Nephron (organoid): ENCODE measurements around the gene RNASE13.

Source experiments
- H3K27ac Mint-ChIP-seq, 3 experiments: 2 replicates each; pipeline ENCODE4 v1.8.0; 2020; ENCODE audit warnings: mixed read lengths in 3 of 3, mild to moderate bottlenecking in 2 of 3, moderate library complexity in 1 of 3
- H3K27me3 Mint-ChIP-seq: 2 replicates; pipeline ENCODE4 v1.8.0; 2021; ENCODE audit warnings: low read depth, mild to moderate bottlenecking, moderate library complexity, mixed read lengths
- H3K36me3 Mint-ChIP-seq: 2 replicates; pipeline ENCODE4 v1.8.0; 2020; ENCODE audit warnings: low read depth, mixed read lengths
- H3K4me1 Mint-ChIP-seq: 2 replicates; pipeline ENCODE4 v1.8.0; 2020; ENCODE audit warnings: mixed read lengths
- H3K4me3 Mint-ChIP-seq, 3 experiments: 2 replicates each; pipeline ENCODE4 v1.8.0; 2020; ENCODE audit warnings: mild to moderate bottlenecking in 3 of 3, mixed read lengths in 3 of 3, moderate library complexity in 2 of 3
- H3K9me3 Mint-ChIP-seq: 2 replicates; pipeline ENCODE4 v1.8.0; 2020; ENCODE audit warnings: mixed read lengths
- TF ChIP-seq, protein P1 (sequence below), 3 experiments: fragments of 200-600 bp; sonication (generic); IDR thresholded peaks; one replicate each; pipeline ENCODE4 v1.5.0; 2021; ENCODE audit warnings: antibody characterized with exemption in 3 of 3; ENCODE audit not compliant: unreplicated experiment in 3 of 3

The RNASE13 gene

DNA sequence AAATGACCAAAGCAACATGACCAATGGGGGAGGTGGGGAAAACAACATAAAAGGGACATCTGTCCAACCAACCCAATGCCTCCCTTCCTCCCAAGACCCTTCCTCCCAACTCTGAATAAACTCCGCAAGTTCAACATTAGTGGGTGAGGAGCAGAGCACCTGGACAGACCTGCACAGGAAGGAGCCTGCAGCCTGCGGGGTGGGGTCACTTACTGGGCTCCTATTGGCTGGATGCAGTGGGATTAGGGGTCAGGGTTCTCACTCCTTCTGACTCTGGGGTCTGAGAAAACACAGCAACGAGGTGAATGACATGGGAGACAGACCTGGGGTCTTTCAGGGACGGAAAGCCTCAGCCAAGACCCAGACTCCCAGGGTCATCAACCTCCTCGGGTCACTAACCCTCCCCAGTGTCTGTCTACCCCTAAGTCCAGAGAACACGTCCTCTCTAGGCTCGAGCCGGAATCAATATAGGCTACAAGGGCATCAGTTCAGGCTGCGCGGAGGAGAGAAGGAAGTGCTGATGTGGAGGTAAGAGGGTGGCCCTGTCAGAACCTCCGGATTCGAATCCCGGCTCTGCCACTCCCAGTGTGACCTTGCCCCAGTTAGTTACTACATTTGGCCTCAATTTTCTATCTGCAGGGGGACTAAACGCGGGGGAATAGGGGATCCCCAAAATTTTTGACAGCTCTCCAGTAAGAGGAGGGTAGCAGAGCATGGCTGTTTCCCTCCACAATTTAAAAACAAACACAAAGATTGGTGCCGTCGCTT is 10.6 kb downstream of the RNASE13 start:
- peak overlapping the region; percentile 27 to 87 (median 56) for H3K27ac Mint-ChIP-seq
- TF ChIP-seq, protein P1, sequence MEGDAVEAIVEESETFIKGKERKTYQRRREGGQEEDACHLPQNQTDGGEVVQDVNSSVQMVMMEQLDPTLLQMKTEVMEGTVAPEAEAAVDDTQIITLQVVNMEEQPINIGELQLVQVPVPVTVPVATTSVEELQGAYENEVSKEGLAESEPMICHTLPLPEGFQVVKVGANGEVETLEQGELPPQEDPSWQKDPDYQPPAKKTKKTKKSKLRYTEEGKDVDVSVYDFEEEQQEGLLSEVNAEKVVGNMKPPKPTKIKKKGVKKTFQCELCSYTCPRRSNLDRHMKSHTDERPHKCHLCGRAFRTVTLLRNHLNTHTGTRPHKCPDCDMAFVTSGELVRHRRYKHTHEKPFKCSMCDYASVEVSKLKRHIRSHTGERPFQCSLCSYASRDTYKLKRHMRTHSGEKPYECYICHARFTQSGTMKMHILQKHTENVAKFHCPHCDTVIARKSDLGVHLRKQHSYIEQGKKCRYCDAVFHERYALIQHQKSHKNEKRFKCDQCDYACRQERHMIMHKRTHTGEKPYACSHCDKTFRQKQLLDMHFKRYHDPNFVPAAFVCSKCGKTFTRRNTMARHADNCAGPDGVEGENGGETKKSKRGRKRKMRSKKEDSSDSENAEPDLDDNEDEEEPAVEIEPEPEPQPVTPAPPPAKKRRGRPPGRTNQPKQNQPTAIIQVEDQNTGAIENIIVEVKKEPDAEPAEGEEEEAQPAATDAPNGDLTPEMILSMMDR (IDR thresholded peaks at IDR 0.05; ENCODE audit: unreplicated experiment in 3 of 3) = no peak
- no peaks in the 10 kb centered on the region for H3K9me3 Mint-ChIP-seq
- peaks cover 38% of the 10 kb centered on the region for H3K4me1 Mint-ChIP-seq
- H3K36me3 Mint-ChIP-seq = peaks cover 26% of the 10 kb centered on the region
- peaks cover 2% of the 10 kb centered on the region for H3K27me3 Mint-ChIP-seq
- peak overlapping the region; percentile 80 to 94 (median 93) for H3K4me3 Mint-ChIP-seq

DNA sequence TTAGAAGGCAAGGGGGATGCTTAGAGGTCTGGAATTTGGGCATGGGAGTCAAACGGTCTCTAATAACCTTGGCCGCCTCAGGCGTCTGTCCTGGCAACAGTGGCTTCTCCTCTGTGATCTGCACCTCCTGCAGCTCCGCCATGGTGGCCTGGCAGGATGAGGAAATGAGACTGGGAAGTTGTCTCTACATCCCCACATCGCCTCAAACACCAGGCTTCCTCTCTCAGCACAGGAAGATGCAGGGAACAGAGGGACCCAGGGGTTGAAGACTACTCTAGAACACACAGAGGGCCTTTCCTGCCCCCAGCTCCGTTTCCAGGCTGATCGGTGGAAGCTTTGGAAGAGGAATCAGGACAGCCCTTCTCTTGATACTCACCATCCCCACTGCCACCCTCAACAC is 11.4 kb downstream of the RNASE13 start:
- Mint-ChIP-seq H3K27me3 (peaks cover 3% of the 10 kb centered on the region), H3K4me3 (peak overlapping the region; percentile 80 to 94 (median 93)), H3K36me3 (peaks cover 33% of the 10 kb centered on the region), H3K4me1 (peaks cover 38% of the 10 kb centered on the region), H3K9me3 (no peaks in the 10 kb centered on the region), H3K27ac (peak overlapping the region; percentile 27 to 87 (median 56))
- TF ChIP-seq, protein P1 (IDR thresholded peaks at IDR 0.05; ENCODE audit: unreplicated experiment in 3 of 3) = no peak

DNA sequence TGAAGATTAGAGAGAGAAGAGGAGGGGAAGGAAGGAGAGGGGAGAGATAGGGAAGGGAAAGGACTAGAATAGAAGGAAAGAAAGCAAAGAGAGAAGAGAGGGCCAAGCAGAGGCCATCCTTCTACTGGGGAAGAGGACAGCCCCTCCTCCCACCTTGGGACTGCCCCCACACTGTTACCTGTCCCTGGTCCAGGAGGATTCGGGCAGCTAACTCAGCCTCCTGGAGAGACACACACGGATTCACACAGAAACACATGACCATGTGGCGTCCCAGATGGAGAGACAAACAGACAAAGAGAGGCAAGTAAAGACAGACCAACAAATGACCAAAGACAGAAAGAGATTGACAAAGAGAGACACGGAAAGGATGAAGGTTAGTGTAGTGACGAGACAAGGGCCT is 11.9 kb downstream of the RNASE13 start:
- peaks cover 34% of the 10 kb centered on the region for H3K36me3 Mint-ChIP-seq
- H3K4me3 Mint-ChIP-seq = peak overlapping the region; percentile 80 to 94 (median 93)
- TF ChIP-seq, protein P1 (IDR thresholded peaks at IDR 0.05; ENCODE audit: unreplicated experiment in 3 of 3) = no peak
- H3K4me1 Mint-ChIP-seq = peaks cover 38% of the 10 kb centered on the region
- peak overlapping the region in 2 of 3 experiments; percentile 12 to 61 for H3K27ac Mint-ChIP-seq
- H3K27me3 Mint-ChIP-seq = peaks cover 3% of the 10 kb centered on the region
- no peaks in the 10 kb centered on the region for H3K9me3 Mint-ChIP-seq

DNA sequence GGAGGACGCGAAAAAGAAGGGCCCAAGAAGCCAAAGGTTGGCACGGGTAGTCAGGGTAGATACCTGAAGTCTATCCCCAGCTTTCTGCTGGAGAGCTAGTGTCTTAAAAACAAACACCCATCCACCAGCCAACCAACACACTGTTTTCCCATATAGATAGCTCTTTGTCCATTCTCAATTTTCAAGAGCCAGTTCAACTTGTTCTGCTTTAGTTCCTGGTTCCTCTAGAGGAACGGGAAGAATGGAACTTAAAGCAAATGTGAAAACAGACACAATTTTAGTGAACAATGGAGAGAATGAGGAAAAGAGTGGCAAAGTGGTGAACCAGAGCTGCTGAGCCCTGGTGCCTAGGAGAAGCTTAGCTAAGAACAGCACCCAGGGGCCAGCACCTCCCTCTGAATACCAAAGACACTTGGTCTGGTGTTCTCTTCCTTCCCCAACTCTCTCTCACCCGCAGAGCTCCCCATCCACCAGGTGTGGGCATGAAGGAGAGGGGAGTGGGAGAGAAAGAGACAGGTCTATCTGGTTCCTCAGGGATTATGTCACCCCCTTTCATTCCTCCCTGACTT is 13.5 kb downstream of the RNASE13 start:
- no peak overlapping the region for H3K27ac Mint-ChIP-seq
- H3K4me1 Mint-ChIP-seq = peaks cover 26% of the 10 kb centered on the region
- no peaks in the 10 kb centered on the region for H3K9me3 Mint-ChIP-seq
- H3K27me3 Mint-ChIP-seq = peaks cover 3% of the 10 kb centered on the region
- TF ChIP-seq, protein P1 (IDR thresholded peaks at IDR 0.05; ENCODE audit: unreplicated experiment in 3 of 3) = no peak
- peaks cover 45% of the 10 kb centered on the region for H3K36me3 Mint-ChIP-seq
- peak overlapping the region in 2 of 3 experiments; percentile 21 to 60 for H3K4me3 Mint-ChIP-seq

DNA sequence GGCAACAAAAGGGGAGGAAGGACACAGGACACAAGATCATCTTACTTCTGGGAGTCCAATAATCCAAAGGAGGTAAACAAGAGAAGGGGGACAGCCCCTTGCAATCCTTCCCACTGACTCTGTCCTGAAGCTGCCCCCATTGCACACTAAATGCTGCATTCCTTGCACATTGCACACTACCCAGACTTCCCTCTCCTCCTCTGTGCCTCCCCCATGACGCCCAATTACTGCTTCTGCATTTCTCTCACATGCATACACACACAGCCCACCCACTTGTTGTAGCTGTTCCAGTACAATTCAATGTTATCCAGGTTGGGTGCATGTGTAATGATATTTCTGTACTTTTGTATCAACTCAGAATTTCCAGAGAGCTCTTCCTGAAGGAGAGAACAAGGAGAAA is 15.2 kb downstream of the RNASE13 start:
- Mint-ChIP-seq H3K27ac (no peak overlapping the region), H3K36me3 (peaks cover 45% of the 10 kb centered on the region), H3K9me3 (no peaks in the 10 kb centered on the region), H3K4me3 (no peak overlapping the region), H3K4me1 (peaks cover 35% of the 10 kb centered on the region), H3K27me3 (peaks cover 3% of the 10 kb centered on the region)
- TF ChIP-seq, protein P1 (IDR thresholded peaks at IDR 0.05; ENCODE audit: unreplicated experiment in 3 of 3) = no peak
